ENCODE data around the gene SERPINB10.
A peak's percentile ranks its signal among the peaks of the same experiment; 100 is the strongest.

SERPINB10 gene

GRCh38 chr18:63879709-63880108, 28.0 kb upstream of the SERPINB10 start:
- no peak overlapping the region for H3K4ac ChIP-seq (ENCODE audit: low read depth in 1 of 2, low read length in 2 of 2)
- 77% methylated on average over 2 of the region's 2 CpGs for WGBS
- no peak overlapping the region for H3K9ac ChIP-seq (ENCODE audit: low read length)
- no peak overlapping the region for H2BK12ac ChIP-seq (ENCODE audit: low read length in 2 of 2)
- no peaks in the 10 kb centered on the region for H3K27me3 ChIP-seq (ENCODE audit: control insufficient read depth in 1 of 2, insufficient read depth in 1 of 2, low read length in 2 of 2)
- H2BK15ac ChIP-seq (ENCODE audit: low read depth, poor library complexity, severe bottlenecking): no peak overlapping the region
- no peak overlapping the region for H4K91ac ChIP-seq (ENCODE audit: low read length)
- H3K14ac ChIP-seq (ENCODE audit: low read length in 2 of 2): no peak overlapping the region
- H2BK5ac ChIP-seq (ENCODE audit: low read depth, low read length, poor library complexity, severe bottlenecking): no peak overlapping the region
- no peak overlapping the region for H2AFZ ChIP-seq (ENCODE audit: low read depth, low read length)
- H3K79me1 ChIP-seq (replicated peaks; ENCODE audit: low read length, poor library complexity, severe bottlenecking): no peaks in the 10 kb centered on the region
- no peak overlapping the region for H3K4me3 ChIP-seq (ENCODE audit: insufficient read depth in 1 of 2, low read depth in 1 of 2, low read length in 2 of 2)
- peak; percentile 23 for DNase-seq
- peaks cover 2% of the 10 kb centered on the region for H3K4me1 ChIP-seq (ENCODE audit: control insufficient read depth, insufficient read depth, low read depth, low read length)
- H3K36me3 ChIP-seq (ENCODE audit: control insufficient read depth in 1 of 2, insufficient read depth in 2 of 2, low read depth in 1 of 2, low read length in 2 of 2): no peaks in the 10 kb centered on the region
- H4K8ac ChIP-seq (ENCODE audit: low read length): no peak overlapping the region
- H3K23ac ChIP-seq (ENCODE audit: low read length in 2 of 2): no peak overlapping the region
- no peak overlapping the region for H3K18ac ChIP-seq (ENCODE audit: low read depth in 1 of 2, low read length in 2 of 2)
- H2AK5ac ChIP-seq (ENCODE audit: low read length, severe bottlenecking): no peak overlapping the region
- H3K4me2 ChIP-seq (ENCODE audit: low read length, poor library complexity, severe bottlenecking): no peak overlapping the region
- no peak overlapping the region for H3K27ac ChIP-seq (ENCODE audit: low read length, poor library complexity, severe bottlenecking)
- H3K9me3 ChIP-seq (ENCODE audit: control insufficient read depth, low read length): no peaks in the 10 kb centered on the region
- H2BK120ac ChIP-seq (ENCODE audit: low read depth, low read length): no peak overlapping the region

GRCh38 chr18:63881851-63882250, 25.9 kb upstream of the SERPINB10 start:
- Histone ChIP-seq H3K18ac (ENCODE audit: low read depth in 1 of 2, low read length in 2 of 2) (no peak overlapping the region), H3K4ac (ENCODE audit: low read depth in 1 of 2, low read length in 2 of 2) (no peak overlapping the region), H3K4me1 (ENCODE audit: control insufficient read depth, insufficient read depth, low read depth, low read length) (peaks cover 2% of the 10 kb centered on the region), H3K9ac (ENCODE audit: low read length) (peak overlapping the region; percentile 48), H2AK5ac (ENCODE audit: low read length, severe bottlenecking) (no peak overlapping the region), H4K8ac (ENCODE audit: low read length) (no peak overlapping the region), H3K4me3 (ENCODE audit: insufficient read depth in 1 of 2, low read depth in 1 of 2, low read length in 2 of 2) (no peak overlapping the region), H3K27ac (ENCODE audit: low read length, poor library complexity, severe bottlenecking) (no peak overlapping the region), H3K79me1 (replicated peaks; ENCODE audit: low read length, poor library complexity, severe bottlenecking) (no peaks in the 10 kb centered on the region), H2BK15ac (ENCODE audit: low read depth, poor library complexity, severe bottlenecking) (no peak overlapping the region), H2BK12ac (ENCODE audit: low read length in 2 of 2) (no peak overlapping the region), H3K14ac (ENCODE audit: low read length in 2 of 2) (no peak overlapping the region), H3K23ac (ENCODE audit: low read length in 2 of 2) (no peak overlapping the region), H3K27me3 (ENCODE audit: control insufficient read depth in 1 of 2, insufficient read depth in 1 of 2, low read length in 2 of 2) (no peaks in the 10 kb centered on the region), H2BK5ac (ENCODE audit: low read depth, low read length, poor library complexity, severe bottlenecking) (no peak overlapping the region), H2AFZ (ENCODE audit: low read depth, low read length) (no peak overlapping the region), H3K36me3 (ENCODE audit: control insufficient read depth in 1 of 2, insufficient read depth in 2 of 2, low read depth in 1 of 2, low read length in 2 of 2) (no peaks in the 10 kb centered on the region), H3K9me3 (ENCODE audit: control insufficient read depth, low read length) (no peaks in the 10 kb centered on the region), H4K91ac (ENCODE audit: low read length) (no peak overlapping the region), H3K4me2 (ENCODE audit: low read length, poor library complexity, severe bottlenecking) (no peak overlapping the region), H2BK120ac (ENCODE audit: low read depth, low read length) (no peak overlapping the region)
- WGBS: 60% methylated on average over 3 of the region's 4 CpGs
- DNase-seq: peak; percentile 38

DNA sequence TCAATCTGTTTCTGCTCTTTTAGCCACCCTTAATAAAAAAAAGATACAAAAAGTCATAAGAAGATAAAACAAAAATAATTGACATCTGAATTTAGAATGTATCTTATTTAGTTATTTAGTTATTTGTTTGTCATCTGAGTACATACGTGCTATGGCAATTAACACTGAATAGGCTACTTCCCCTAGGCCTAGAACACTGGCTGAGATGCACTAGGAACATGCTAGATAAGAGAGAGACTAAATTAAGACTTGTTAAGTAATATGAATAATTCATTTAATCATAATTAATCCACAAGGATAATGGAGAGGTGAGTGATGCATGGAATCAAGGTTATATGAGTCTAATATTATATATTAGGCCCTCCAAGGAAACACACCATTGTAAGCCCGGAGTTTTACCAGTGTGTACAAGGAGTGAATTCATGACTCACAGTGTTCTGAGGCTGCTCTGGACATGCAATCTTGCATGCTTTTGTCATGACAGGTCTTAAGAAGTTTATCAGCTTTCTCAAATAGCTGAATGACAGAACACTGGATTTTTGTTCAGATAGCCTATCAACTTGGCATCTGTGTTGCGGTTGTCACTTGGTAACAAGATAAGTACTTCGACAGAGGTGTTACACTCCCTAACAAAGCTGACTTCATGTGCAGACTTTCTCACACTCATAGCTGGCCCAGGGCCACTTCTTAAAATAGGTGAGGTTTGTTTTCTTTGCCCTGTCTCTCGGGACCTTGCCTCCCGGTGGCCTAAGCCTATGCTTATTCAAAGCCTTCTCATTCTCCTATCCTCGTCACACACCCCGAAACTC, 25.2 kb upstream of the SERPINB10 start:
- no peak overlapping the region for H2BK15ac ChIP-seq (ENCODE audit: low read depth, poor library complexity, severe bottlenecking)
- H3K36me3 ChIP-seq (ENCODE audit: control insufficient read depth in 1 of 2, insufficient read depth in 2 of 2, low read depth in 1 of 2, low read length in 2 of 2): no peaks in the 10 kb centered on the region
- peaks cover 2% of the 10 kb centered on the region for H3K4me1 ChIP-seq (ENCODE audit: control insufficient read depth, insufficient read depth, low read depth, low read length)
- no peak overlapping the region for H2BK120ac ChIP-seq (ENCODE audit: low read depth, low read length)
- H4K8ac ChIP-seq (ENCODE audit: low read length): no peak overlapping the region
- H2BK12ac ChIP-seq (ENCODE audit: low read length in 2 of 2): no peak overlapping the region
- H3K79me1 ChIP-seq (replicated peaks; ENCODE audit: low read length, poor library complexity, severe bottlenecking): no peaks in the 10 kb centered on the region
- no peak overlapping the region for H3K27ac ChIP-seq (ENCODE audit: low read length, poor library complexity, severe bottlenecking)
- no peak overlapping the region for H2BK5ac ChIP-seq (ENCODE audit: low read depth, low read length, poor library complexity, severe bottlenecking)
- H3K27me3 ChIP-seq (ENCODE audit: control insufficient read depth in 1 of 2, insufficient read depth in 1 of 2, low read length in 2 of 2): no peaks in the 10 kb centered on the region
- peak; percentile 94 for DNase-seq
- no peak overlapping the region for H2AFZ ChIP-seq (ENCODE audit: low read depth, low read length)
- H3K23ac ChIP-seq (ENCODE audit: low read length in 2 of 2): no peak overlapping the region
- H3K14ac ChIP-seq (ENCODE audit: low read length in 2 of 2): no peak overlapping the region
- no peak overlapping the region for H4K91ac ChIP-seq (ENCODE audit: low read length)
- H3K4me2 ChIP-seq (ENCODE audit: low read length, poor library complexity, severe bottlenecking): no peak overlapping the region
- no peak overlapping the region for H3K4ac ChIP-seq (ENCODE audit: low read depth in 1 of 2, low read length in 2 of 2)
- H3K18ac ChIP-seq (ENCODE audit: low read depth in 1 of 2, low read length in 2 of 2): peak overlapping the region in 1 of 2 experiments; percentile 33
- no peak overlapping the region for H3K4me3 ChIP-seq (ENCODE audit: insufficient read depth in 1 of 2, low read depth in 1 of 2, low read length in 2 of 2)
- peak overlapping the region; percentile 48 for H3K9ac ChIP-seq (ENCODE audit: low read length)
- H2AK5ac ChIP-seq (ENCODE audit: low read length, severe bottlenecking): no peak overlapping the region
- 20% methylated on average over 7 of the region's 8 CpGs for WGBS
- no peaks in the 10 kb centered on the region for H3K9me3 ChIP-seq (ENCODE audit: control insufficient read depth, low read length)

DNA sequence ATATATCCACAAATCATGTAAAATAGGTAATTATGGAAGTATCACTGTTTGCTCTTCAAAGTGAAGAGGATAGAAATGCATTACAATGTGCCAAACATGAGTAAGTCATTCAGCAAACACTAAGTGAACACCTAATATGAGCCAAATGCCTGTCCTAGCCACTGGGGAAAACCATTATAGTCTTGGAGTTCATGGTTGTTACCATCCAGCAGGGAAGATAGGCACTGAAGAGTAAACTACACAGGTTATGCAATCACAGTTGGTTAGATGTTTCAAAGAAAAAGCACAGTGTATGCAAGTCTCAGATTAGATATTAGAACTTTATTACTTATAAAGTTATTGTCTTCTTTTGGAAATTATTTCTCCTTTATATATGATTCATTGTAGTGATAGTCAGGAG, 24.1 kb upstream of the SERPINB10 start:
- no peak overlapping the region for H4K8ac ChIP-seq (ENCODE audit: low read length)
- peak; percentile 15 for DNase-seq
- no peak overlapping the region for H2BK15ac ChIP-seq (ENCODE audit: low read depth, poor library complexity, severe bottlenecking)
- H2AK5ac ChIP-seq (ENCODE audit: low read length, severe bottlenecking): no peak overlapping the region
- H3K27ac ChIP-seq (ENCODE audit: low read length, poor library complexity, severe bottlenecking): no peak overlapping the region
- no peaks in the 10 kb centered on the region for H3K79me1 ChIP-seq (replicated peaks; ENCODE audit: low read length, poor library complexity, severe bottlenecking)
- no peak overlapping the region for H3K14ac ChIP-seq (ENCODE audit: low read length in 2 of 2)
- no peaks in the 10 kb centered on the region for H3K27me3 ChIP-seq (ENCODE audit: control insufficient read depth in 1 of 2, insufficient read depth in 1 of 2, low read length in 2 of 2)
- no peak overlapping the region for H4K91ac ChIP-seq (ENCODE audit: low read length)
- no peak overlapping the region for H3K4ac ChIP-seq (ENCODE audit: low read depth in 1 of 2, low read length in 2 of 2)
- H3K4me2 ChIP-seq (ENCODE audit: low read length, poor library complexity, severe bottlenecking): no peak overlapping the region
- H3K9ac ChIP-seq (ENCODE audit: low read length): no peak overlapping the region
- H2BK12ac ChIP-seq (ENCODE audit: low read length in 2 of 2): no peak overlapping the region
- H3K18ac ChIP-seq (ENCODE audit: low read depth in 1 of 2, low read length in 2 of 2): no peak overlapping the region
- no peak overlapping the region for H3K4me3 ChIP-seq (ENCODE audit: insufficient read depth in 1 of 2, low read depth in 1 of 2, low read length in 2 of 2)
- H2BK5ac ChIP-seq (ENCODE audit: low read depth, low read length, poor library complexity, severe bottlenecking): no peak overlapping the region
- no peaks in the 10 kb centered on the region for H3K9me3 ChIP-seq (ENCODE audit: control insufficient read depth, low read length)
- no peaks in the 10 kb centered on the region for H3K36me3 ChIP-seq (ENCODE audit: control insufficient read depth in 1 of 2, insufficient read depth in 2 of 2, low read depth in 1 of 2, low read length in 2 of 2)
- H2BK120ac ChIP-seq (ENCODE audit: low read depth, low read length): no peak overlapping the region
- no peak overlapping the region for H3K23ac ChIP-seq (ENCODE audit: low read length in 2 of 2)
- peaks cover 2% of the 10 kb centered on the region for H3K4me1 ChIP-seq (ENCODE audit: control insufficient read depth, insufficient read depth, low read depth, low read length)
- H2AFZ ChIP-seq (ENCODE audit: low read depth, low read length): no peak overlapping the region
